GM18502 (cell line): ENCODE data around the gene DGKD.
"Not testable (repeated sequence)": the region's sequence is repeated elsewhere in the genome, so short reads cannot be mapped to it uniquely, and the experiment has no call there.

Experiments used
- ATAC-seq: cut with Tn5 transposase; IDR thresholded peaks from one replicate; pipeline ENCODE4 v1.9.1; 2021; ENCODE audit warnings: mild to moderate bottlenecking; ENCODE audit not compliant: unreplicated experiment, poor library complexity

Gene DGKD

DNA sequence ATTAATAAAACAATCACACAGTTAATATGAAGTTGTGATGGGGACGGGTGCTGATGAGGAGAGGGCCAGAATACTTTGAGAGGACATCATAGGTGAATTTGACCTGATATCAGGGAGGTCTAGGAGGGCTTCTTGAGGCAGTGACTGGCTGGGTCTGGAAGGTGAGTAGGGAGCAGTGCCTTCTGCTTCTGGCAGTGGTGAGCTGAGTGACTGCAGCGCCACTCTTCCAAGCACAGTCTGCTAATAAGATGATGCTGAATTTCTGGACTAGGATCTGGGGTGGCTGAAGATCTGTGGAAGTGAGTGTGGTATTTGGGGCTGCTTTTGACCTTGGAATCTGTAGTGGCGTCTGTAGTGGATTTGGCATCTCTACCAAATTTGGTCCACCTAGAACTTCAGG, 5.5 kb downstream of the DGKD start:
- no peak for ATAC-seq

DNA sequence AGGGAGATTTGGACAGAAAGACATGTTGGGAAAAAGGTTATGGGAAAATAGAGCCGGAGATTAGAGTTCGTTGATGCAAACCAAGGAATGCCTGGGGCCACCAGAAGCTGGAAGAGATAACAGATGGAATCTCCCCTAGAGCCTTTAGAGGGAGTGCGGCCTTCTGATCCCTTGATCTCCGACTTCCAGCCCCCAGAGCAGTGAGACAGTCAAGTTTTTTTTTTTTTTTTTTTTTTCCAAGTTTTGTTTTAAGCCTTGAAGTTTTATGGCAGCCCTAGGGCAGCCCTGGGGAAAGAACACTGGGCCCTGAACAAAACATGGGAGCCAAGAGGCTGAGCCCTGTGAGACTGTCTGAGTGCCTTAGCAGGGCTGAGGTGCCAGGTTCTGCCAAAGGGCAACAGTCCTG, 6.5 kb downstream of the DGKD start:
- no peak for ATAC-seq

DNA sequence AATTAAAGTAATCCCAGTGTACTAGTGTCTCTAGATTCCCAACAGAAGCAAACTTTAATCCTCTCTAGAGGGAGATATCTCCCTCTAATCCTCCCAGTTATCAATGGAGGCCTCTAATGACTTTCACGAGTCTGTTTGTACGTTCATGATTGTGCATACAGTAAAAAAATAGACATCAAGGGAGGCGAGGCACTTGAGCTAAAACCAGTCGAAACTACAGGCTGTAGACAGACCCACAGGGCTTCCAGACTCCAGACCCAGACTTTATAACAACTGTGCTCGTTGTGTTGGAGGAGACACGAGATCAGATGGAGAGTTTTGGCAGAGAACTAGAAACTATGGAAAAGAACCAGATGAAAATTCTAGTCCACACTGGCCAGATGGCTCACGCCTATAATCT, 7.0 kb downstream of the DGKD start:
- no peak for ATAC-seq

GRCh38 chr2:233362742-233363141, 8.4 kb downstream of the DGKD start:
- no peak for ATAC-seq

DNA sequence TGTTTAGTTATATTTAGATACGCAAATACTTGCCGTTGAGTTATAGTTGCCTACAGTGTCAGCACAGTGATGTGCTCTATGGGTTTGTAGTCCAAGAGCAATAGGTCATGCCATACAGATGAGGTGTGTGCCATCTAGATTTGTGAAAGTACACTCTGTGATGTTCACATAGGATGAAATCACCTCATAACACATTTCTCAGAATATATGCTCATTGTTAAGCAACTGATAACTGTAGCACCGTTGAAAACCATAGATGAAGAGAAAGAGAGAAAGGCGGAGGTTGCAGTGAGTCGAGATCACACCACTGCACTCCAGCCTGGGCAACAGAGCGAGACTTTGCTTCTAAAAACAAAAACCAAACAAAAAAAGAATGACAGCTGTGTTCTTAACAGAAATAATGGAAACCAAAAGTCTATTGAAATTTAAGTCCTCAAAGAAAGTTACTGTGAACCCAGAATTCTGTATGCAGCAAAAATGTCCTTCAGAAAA, 9.5 kb downstream of the DGKD start:
- no peak for ATAC-seq

- no peak for ATAC-seq
Observed at GRCh38 chr2:233365861-233366520, 11.7 kb downstream of the DGKD start.

GRCh38 chr2:233367586-233367985, 13.3 kb downstream of the DGKD start:
- ATAC-seq, result no peak

GRCh38 chr2:233368756-233369155, 14.5 kb downstream of the DGKD start:
- no peak for ATAC-seq

GRCh38 chr2:233369462-233369861, 15.2 kb downstream of the DGKD start:
- ATAC-seq, result no peak

DNA sequence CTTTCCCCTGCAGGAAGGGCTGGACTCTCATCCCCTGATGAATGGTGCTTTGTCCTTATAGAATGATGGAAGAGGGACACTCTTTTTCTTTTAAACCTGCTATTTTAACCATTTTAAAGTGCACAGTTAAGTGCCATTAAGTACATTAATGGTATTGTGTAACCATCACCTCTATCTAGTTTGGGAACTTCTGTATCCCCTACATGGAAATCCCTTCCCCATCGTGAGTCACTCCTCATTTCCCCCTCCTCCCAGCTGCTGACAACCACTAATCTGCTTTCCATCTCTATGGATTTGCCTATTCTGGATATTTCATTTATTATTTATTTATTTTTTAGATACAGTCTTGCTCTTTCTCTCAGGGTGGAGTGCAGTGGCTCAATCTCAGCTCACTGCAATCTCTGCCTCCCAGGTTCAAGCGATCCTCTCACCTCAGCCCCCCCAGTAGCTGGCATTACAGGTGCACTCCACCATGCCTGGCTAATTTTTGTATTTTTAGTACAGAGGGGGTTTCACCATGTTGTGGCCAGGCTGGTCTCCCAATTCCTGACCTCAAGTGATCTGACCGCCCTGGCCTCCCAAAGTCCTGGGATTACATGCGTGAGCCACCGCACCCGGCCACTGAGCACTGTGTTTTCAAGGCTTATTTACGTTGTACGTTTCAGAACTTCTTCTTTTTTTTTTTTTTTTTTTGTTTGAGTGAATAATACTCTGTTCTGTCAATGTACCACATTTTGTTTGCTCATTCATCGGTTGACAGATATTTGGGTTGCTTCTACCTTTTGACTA, 15.8 kb downstream of the DGKD start:
- no peak for ATAC-seq

DNA sequence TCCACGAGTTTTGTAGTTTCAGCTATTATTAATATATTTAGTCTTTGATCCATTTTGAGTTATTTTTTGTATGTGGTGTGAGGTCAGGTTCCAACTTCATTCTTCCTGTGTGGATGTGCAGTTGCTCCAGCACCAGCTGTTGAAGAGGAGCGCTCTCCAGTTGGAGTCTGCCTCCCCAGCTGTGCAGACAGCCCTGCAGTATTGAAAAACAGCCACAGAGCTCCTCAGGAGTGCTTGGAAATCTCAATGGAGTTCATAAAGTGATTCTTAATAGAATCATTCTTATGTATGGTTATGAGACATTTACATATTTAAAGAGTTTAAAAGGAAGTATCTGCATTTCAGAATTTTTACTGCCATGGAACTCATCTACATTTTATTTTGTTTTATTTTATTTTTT, 17.3 kb downstream of the DGKD start:
- ATAC-seq, result no peak

DNA sequence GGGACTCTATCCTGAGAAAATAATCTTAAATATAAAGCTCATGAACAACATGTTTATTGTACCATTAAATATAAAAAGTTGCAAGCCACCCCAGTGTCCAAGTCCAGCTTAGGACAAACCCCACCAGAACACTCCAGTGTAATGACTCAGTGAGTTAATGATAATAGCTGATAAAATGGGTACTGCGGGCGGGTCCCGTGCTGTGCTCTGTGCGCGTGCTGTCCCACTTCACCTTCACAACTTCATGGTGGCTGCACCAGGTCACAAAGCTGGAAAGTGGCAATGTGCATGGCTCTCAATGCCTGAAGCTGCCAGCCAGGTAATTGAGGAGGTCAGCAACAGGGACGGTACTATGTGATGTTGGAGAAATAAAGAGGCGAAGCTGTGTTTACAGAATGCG, 18.6 kb downstream of the DGKD start:
- no peak for ATAC-seq

DNA sequence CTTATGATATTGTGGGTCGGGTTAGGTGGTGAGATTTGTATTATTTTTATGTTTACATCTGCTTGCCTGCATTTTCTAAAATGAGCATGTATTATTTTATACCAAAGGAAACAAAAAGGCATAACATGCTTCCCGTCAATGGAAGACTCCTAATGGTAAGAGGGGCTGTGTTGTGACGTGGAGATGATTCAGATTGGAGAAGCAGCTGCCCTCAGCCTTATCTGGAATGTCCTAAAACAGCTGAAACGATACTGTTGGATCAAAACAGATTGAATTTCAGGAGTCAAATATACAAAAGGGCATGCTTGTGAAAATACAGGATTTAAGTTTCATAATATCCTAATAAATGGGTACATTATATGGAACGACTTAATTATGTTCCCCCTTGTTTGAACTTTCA, 19.0 kb downstream of the DGKD start:
- no peak for ATAC-seq

- not testable (repeated sequence) for ATAC-seq
Observed at GRCh38 chr2:233374776-233375175, 20.5 kb downstream of the DGKD start.

- no peak for ATAC-seq
Observed at GRCh38 chr2:233375490-233376314, 21.4 kb downstream of the DGKD start.

- no peak for ATAC-seq
Observed at GRCh38 chr2:233379034-233379433, 24.7 kb downstream of the DGKD start.

DNA sequence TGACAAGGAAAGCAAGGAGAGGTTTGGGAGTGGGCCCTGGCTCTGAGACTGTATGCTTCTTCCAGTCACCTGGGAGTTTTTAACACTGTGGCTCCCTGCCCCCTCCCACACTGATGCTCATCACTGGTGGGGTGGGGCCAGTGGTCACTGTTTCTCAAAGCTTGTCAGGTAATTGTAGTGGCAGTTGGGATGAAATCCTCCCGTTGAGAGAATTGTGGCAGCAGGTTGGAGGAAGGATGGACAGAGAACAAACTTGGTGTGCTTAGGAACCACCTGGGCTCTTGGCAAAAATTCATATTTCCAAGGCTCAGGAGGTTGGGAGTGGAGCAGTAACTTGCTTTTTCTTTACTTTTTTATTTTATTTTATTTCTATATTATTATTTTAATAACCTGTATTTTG, 25.1 kb downstream of the DGKD start:
- ATAC-seq, result no peak

- ATAC-seq, result no peak
Observed at GRCh38 chr2:233380132-233380895, 26.0 kb downstream of the DGKD start.

DNA sequence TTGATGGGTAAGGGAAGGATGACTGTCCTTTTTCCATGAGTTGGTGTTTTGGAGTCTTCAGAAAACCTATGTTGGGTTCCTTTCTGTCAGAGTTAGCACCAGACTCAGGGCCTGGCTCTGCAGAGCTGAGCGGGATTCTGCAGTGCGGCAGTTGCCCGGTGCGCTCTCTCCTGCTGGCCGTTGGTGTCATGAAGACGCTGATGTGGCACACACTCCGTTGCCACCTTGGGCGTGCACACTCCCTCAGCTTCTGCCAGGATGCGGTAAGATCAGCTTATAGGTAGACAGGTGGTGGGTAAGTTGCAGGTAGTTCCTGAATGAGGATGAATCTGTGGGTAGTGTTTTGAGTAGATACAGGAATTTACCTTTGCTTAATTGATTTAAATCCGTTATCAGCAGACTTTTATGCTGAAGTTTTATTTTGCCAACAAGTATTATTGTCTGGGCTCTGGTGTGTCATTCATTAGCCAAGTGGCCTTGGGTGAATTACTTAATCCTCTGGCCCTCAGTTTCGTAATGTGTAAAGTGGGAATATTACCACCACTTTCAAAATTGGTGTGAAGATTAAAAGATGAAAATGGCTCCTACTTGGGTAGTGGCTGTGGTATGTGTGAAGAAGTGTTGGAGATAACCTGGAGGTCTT, 26.8 kb downstream of the DGKD start:
- no peak for ATAC-seq

DNA sequence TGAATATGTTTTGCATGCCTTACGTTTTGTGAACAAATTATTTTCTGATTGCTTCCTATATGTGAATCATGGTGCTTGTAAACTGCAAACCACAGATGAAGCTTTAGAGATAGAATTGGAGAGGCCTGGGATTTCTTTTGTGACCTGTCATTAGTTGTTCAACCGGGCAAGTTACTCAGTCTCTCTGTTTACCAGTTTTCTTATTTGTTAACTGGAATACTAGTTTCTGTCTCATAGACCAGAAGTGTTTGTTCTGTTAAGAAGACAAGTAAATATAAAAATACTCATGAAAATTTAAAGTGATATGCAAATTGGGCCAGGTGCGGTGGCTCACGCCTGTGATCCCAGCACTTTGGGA, 27.3 kb downstream of the DGKD start:
- no peak for ATAC-seq
